UCSD-AML1 (cell line): ENCODE results near the gene MAP7D3.
"Not testable (repeated sequence)": the region's sequence is repeated elsewhere in the genome, so short reads cannot be mapped to it uniquely, and the experiment has no call there.

Experiments
- DNase-seq: peaks from one replicate; lab custom pipeline; 2025; ENCODE audit not compliant: unreplicated experiment; lab: John Stamatoyannopoulos, UW

Gene MAP7D3

GRCh38 chrX:136250191-136251040 is 784 bp downstream of the MAP7D3 start:
- peak; percentile 30 for DNase-seq

- DNase-seq: no peak
Measured at GRCh38 chrX:136246201-136246600, 5.0 kb downstream of the MAP7D3 start.

GRCh38 chrX:136237849-136238248 is 13.4 kb downstream of the MAP7D3 start:
- not testable (repeated sequence) for DNase-seq

GRCh38 chrX:136237074-136237473 is 14.1 kb downstream of the MAP7D3 start:
- DNase-seq: no peak

- no peak for DNase-seq
Measured at GRCh38 chrX:136228839-136229207, 22.4 kb downstream of the MAP7D3 start.

GRCh38 chrX:136227948-136228838 is 23.0 kb downstream of the MAP7D3 start:
- DNase-seq: no peak

GRCh38 chrX:136227074-136227473 is 24.1 kb downstream of the MAP7D3 start:
- no peak for DNase-seq

- no peak for DNase-seq
Measured at GRCh38 chrX:136221851-136222513, 29.2 kb downstream of the MAP7D3 start.

- no peak for DNase-seq
Measured at GRCh38 chrX:136220951-136221350, 30.2 kb downstream of the MAP7D3 start.

- DNase-seq: no peak
Measured at GRCh38 chrX:136220540-136220939, 30.7 kb downstream of the MAP7D3 start.

GRCh38 chrX:136219893-136220292 is 31.3 kb downstream of the MAP7D3 start:
- no peak for DNase-seq

- no peak for DNase-seq
Measured at GRCh38 chrX:136215559-136215958, 35.6 kb downstream of the MAP7D3 start.

GRCh38 chrX:136214551-136214950 is 36.6 kb downstream of the MAP7D3 start:
- DNase-seq: no peak

GRCh38 chrX:136212557-136213111 is 38.6 kb downstream of the MAP7D3 start:
- no peak for DNase-seq

GRCh38 chrX:136211766-136212556 is 39.2 kb downstream of the MAP7D3 start:
- DNase-seq: no peak

GRCh38 chrX:136210806-136211205 is 40.4 kb downstream of the MAP7D3 start:
- no peak for DNase-seq

- no peak for DNase-seq
Measured at GRCh38 chrX:136210243-136210642, 41.0 kb downstream of the MAP7D3 start.

GRCh38 chrX:136209751-136210150 is 41.4 kb downstream of the MAP7D3 start:
- DNase-seq: no peak

GRCh38 chrX:136209016-136209738 is 42.0 kb downstream of the MAP7D3 start:
- peak; percentile 24 for DNase-seq

- DNase-seq: no peak
Measured at GRCh38 chrX:136207546-136207945, 43.7 kb downstream of the MAP7D3 start.
